ENCODE measurements around the gene POLRMT.
"Not testable (repeated sequence)": the region's sequence is repeated elsewhere in the genome, so short reads cannot be mapped to it uniquely, and the experiment has no call there.

Gene POLRMT

GRCh38 chr19:624433-625109 lies 8.8 kb downstream of the POLRMT start:
- DNase-seq, result no peak

GRCh38 chr19:623974-624373 lies 9.4 kb downstream of the POLRMT start:
- DNase-seq, result peak; percentile 88

GRCh38 chr19:623175-623916 lies 10.0 kb downstream of the POLRMT start:
- DNase-seq, result no peak

- DNase-seq, result no peak
Measured at GRCh38 chr19:622666-623065, 10.7 kb downstream of the POLRMT start.

GRCh38 chr19:621819-622218 lies 11.5 kb downstream of the POLRMT start:
- DNase-seq, result no peak

GRCh38 chr19:621191-621590 lies 12.1 kb downstream of the POLRMT start:
- not testable (repeated sequence) for DNase-seq

- DNase-seq, result no peak
Measured at GRCh38 chr19:620166-620862, 13.0 kb downstream of the POLRMT start.

- no peak for DNase-seq
Measured at GRCh38 chr19:619286-620002, 13.9 kb downstream of the POLRMT start.

GRCh38 chr19:618674-619285 lies 14.6 kb downstream of the POLRMT start:
- DNase-seq, result no peak

- DNase-seq, result no peak
Measured at GRCh38 chr19:618247-618619, 15.1 kb downstream of the POLRMT start.

- no peak for DNase-seq
Measured at GRCh38 chr19:617551-618246, 15.6 kb downstream of the POLRMT start.

- no peak for DNase-seq
Measured at GRCh38 chr19:616747-617526, 16.4 kb downstream of the POLRMT start.

GRCh38 chr19:616062-616700 lies 17.2 kb downstream of the POLRMT start:
- no peak for DNase-seq

- no peak for DNase-seq
Measured at GRCh38 chr19:615619-616018, 17.7 kb downstream of the POLRMT start.

GRCh38 chr19:613732-614567 lies 19.4 kb downstream of the POLRMT start:
- DNase-seq, result no peak

- DNase-seq, result no peak
Measured at GRCh38 chr19:612941-613340, 20.4 kb downstream of the POLRMT start.

GRCh38 chr19:611481-611868 lies 21.9 kb downstream of the POLRMT start:
- peak; percentile 99 for DNase-seq

- peak; percentile 87 for DNase-seq
Measured at GRCh38 chr19:610801-611480, 22.4 kb downstream of the POLRMT start.

- no peak for DNase-seq
Measured at GRCh38 chr19:610071-610800, 23.1 kb downstream of the POLRMT start.
